Endometrial microvascular endothelial cells (primary cell): ENCODE data around the gene C19orf81. TPM values are rescaled to one million over a fixed set of nuclear protein-coding genes. Genes with fewer than 3 reads are reported as not detected.

ENCODE experiments used
- in situ Hi-C: cut with HindIII; loops from 2 replicates; pipeline ENCODE4 v1.10.0; 2017; ENCODE audit warnings: low sequenced_read_pairs, low pct_unique_long_range_greater_than_20kb; ENCODE audit errors: inconsistent ontology term
- total RNA-seq: library from RNA; depleted of rRNA; stranded (reverse); fragments of >200 nt; gene quantifications from one replicate; pipeline ENCODE4 v1.2.3, GENCODE V29; 2015; ENCODE audit errors: inconsistent ontology term

Gene C19orf81
- total RNA-seq, 1 donor from 2014 or later = 2.0 TPM

DNA sequence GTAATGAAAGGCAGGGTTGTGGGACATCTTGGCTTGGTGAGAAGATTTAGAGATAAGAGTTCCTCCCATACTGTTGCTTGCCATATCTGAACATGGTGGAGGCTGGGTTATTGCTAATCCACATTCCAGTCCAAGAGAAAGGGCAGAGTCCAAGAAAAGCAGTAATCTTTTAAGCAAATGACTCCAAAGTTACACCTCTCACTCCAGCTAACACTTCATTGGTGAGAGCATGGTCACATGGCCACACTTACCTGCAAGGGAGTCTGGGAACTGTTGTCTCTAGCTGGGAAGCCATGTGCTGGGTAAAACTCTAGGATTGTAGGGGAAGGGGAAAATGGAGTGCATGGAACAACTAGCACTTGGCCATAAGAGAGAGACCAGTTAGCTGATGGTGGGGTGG lies 5.6 kb downstream of the C19orf81 start:
- in situ Hi-C loops = no loop called here

DNA sequence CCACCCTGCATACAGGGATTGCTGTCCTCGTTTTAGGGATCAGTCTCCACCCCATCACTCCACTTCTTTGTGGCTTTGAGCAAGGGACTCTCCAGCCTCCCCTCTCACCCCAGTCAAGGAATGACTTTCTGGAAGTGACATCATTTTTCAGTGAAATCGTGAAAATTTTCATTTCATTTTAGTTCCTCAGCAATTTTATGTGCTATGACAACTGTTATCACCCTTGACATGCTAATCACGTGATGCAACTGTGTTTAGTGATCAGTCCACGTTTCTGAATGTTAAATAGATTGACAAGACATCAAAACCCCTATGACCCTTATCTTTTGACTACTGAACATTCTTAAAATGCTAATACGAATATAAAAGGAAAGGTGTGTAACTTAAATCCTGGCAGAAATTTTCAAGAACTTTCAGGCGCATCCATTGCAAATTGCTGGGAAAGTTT lies 8.0 kb downstream of the C19orf81 start:
- in situ Hi-C loops = no loop called here

DNA sequence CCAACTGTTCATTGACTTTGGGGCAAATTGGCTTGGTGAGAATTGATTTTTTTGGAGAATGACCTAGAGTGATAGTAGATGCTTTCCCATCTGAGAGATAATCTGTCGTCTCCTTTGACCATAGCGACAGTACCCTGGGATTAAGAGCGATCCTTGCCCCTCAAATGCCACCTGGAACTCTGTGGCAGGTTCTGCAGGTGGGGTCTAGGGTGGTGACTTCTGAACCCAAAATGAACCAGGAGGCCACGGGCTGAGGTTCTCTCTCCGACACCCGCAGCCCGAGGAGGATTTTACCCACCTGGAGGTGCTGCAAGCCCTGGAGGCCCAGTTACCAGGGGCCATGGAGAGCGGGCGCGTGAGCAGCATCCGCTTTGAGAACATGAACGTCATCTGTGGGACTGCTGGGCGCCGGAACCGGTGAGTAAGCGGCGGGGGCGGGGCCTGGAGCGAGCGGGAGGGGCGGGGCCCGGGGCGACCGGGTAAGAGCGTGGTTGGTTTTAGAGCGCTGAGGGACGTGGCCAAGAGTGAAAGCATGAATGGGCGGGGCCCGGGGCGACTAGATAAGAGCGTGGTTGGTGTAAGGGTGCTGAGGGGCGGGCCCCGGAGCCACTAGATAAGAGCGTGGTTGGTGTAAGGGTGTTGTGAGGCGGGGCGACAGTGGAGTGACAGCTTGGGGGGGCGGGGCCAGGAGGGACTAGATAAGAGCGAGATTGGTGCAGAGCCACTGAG lies 8.6 kb downstream of the C19orf81 start:
- in situ Hi-C loops = no loop called here

DNA sequence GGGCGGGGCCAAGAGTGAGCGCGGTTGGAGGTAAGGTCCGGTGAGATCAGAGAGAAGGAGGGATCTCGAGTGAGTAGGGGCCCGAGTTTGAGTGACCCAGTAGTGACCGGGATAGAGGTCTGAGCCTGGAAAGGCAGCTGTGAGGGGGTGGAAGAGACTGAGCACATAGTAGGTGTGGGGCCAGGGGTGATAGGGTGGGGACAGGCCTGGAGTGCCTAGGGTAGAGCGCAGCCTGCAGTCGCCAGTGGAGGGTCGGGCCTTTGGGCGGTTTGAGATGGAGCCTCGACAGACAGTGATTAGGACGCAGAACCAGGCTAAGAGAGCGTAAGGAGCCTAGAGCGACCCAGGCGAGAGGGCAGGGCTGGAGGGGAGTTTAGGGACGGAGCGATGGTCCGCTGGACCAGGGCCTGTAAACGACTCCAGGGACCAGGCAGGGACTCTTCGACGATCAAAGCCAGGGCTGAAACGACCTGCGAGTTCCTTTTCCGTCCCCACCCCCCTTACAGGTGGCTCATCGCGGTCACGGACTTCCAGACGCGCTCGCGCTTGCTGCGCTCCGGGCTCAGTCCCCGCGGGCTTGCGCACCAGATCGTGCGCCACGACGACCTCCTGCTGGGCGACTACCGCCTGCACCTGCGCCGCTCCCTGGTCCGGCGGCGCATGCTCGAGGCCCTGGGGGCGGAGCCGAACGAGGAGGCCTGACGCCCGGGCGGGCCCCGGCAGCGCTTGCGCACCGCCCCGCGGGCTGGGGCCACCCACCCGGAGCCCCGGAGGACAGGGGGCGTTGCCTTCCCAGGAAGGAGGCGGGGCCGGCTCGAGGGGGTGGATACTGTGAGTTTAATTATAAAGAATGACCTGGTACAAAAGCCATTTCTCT lies 9.4 kb downstream of the C19orf81 start:
- in situ Hi-C loops = no loop called here

DNA sequence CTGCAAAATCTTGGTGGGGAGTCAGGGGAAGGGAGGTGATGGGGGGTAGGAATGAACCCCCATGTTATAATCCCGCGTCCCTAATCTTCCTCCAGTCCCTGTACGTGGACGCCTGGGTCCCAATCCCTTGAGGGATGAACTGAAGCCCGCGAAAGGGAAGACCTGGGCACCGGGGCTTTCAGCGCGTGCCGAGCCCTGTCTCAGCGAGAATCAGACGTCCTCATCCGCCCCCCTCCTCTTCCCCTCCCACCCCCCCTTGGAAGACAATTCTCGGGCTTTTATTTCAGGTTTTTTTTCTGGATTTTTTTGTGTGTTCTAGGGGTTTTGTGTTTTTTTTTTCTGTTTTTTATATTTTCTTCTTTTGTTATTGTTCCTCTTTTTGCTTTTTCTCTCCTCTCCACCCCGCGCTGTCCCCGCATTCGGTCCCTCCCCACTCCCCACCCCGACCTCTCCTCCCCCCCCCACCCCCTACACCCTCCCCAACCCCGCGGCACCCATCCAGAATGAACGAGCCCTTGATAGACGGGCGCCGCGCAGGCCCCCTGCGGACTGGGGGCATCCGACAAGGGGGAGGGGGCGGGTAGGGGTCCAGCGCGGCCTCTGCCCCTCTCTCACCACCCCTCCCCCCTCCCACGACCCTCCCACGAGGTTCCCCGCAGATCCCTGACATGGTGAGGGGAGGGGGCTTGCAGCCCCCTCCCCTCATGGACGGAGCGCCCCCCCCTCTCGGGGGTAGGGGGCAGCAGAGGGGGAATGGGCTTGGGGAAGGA lies 10.3 kb downstream of the C19orf81 start:
- in situ Hi-C loops = no loop called here

DNA sequence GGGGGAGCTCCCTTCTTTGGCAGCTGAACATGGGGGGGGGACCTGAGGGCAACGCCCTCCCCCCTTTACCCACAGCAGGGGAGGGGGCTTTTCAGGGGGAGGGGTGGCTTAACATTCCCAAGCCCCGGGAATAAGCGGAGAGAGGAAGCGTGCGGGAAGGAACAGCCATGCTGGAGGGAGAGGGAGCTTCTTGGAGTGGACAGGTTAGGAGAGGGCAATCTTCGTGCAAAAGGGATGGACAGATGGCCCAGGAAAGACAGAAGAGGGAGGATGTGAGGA lies 10.8 kb downstream of the C19orf81 start:
- in situ Hi-C loops = no loop called here

DNA sequence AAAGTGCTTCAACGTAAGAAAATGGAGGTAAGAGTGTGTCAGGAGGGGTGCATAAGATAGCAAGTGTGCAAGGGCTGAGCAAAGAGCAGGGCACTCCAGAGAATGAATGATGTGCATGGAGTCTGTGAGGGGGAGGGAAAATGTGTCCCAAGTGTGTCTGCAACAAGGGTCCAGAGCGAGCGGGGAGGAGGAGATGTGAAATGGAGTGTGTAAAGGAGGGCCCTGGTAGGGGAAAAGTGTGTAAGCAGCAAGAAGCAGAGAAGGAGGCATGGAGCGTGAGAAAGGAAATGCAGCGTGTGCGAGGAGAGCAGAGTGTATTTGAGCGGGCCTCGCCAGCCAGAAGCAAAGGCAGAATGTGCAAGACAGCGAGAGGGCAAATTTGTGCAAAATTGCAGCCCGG lies 11.8 kb downstream of the C19orf81 start:
- in situ Hi-C loops = no loop called here

DNA sequence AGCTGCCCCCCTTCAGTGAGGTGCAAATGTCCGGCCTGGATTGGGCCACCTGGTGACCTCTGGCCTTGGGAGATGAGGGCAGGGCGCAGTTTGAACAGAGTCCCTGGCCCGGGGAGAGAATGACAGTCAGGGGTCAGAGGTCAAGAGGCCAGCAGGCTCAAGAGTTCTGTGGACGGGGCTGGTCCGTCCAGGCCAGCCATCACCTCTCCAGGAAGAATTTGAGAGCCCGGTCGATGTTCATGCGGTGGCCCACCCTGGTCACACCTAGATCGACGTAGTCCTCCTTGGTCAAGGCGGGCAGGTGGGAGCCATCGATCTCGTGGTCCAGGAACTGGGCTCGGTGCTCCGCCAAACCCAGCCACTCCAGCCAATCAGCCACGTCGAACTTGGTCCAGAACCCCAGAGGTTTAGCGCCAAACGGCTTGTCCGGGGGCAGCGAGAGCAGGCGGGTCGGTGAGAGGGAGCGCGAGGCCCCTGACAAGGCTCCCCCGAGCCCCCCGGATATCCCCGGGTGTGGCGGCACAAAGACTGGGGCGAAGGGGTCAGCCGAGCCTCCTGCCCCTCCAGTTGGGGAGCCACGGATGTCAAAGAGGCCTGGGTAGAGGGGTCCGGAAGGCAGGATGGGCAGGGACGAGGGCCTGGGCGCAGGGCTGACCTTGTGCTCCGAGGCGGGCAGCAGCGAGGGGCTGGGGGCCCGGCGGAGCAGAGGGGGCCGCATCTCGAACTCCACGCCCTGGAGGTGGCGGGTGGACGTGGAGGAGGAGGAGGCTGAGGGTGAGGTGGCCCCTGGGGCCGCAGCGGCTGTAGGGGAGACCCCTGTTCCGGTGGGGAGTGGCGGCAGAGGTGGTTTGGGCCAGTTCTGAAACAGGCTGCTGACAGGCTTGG lies 12.8 kb downstream of the C19orf81 start:
- in situ Hi-C loops = no loop called here

DNA sequence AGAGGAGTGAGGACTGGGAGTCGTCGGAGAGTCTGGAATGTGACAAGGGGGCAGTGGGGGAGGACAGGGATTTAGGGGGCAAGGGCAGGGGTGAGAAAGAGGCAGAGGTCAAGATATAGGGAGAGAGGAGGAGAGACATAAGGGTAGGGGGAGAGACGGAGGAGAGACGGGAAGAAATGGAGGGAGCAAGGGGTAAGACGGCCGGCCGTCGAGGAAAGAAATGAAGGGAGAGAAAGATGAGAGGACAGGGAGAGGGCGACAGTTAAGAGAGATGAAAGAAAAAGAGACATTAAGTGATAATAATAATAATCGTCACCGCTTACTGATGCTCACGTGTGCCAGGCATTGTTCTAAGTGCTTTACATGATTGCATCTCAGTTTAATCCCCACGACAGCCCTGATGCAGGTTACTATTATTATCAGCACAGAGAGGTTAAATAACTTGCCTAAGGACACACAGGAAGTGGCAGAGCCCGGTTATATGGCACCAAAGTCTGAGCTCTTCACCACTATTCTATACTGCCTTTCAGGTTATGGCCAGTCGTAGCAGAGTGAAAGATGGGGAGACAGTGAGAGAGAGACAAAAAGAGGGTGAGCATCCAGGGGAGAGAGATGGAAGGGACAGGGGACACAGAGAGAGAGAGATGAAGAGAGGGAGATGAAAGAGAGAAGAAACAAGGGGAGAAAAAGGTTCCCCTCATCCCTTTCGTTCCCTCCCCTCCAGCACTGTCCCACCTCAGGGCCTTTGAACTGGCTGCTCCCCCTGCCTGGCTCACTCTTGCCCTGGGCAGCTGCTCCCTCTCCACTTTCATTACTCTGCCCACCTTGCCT lies 13.6 kb downstream of the C19orf81 start:
- in situ Hi-C loops = no loop called here

DNA sequence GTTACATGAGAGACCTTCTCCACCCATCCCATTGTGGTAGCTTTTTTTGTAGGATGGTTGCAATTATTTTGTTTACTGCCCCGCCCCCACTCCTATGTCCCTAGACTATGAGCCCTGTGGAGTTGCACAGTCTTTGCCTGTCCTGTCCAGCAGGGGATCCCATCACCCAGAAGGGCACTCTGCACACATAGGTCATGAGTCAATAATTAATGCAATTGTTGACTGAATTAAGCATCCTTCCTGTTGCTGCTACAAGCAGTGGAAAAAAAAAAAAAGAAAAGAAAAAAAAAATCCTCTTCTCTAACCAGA lies 14.2 kb downstream of the C19orf81 start:
- in situ Hi-C loops = no loop called here

DNA sequence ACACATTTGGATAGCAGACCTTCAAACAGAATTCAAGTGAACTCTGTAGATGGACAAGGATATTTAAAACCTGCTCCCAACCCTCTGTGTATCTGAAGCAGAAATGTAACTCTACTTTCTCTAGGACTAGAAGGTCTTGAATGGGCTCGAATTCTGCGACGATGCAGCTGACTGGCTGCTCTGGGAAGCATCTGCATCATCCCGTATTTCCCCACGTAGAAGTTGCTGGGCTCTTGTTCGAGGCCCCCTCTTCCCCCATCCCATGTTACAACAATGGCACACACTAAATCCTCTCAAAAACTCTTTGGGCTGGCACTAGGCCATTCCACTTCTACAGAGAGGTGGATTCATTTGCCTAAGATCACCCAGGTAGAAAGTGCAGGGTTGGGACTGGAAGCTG lies 15.0 kb downstream of the C19orf81 start:
- in situ Hi-C loops = no loop called here

DNA sequence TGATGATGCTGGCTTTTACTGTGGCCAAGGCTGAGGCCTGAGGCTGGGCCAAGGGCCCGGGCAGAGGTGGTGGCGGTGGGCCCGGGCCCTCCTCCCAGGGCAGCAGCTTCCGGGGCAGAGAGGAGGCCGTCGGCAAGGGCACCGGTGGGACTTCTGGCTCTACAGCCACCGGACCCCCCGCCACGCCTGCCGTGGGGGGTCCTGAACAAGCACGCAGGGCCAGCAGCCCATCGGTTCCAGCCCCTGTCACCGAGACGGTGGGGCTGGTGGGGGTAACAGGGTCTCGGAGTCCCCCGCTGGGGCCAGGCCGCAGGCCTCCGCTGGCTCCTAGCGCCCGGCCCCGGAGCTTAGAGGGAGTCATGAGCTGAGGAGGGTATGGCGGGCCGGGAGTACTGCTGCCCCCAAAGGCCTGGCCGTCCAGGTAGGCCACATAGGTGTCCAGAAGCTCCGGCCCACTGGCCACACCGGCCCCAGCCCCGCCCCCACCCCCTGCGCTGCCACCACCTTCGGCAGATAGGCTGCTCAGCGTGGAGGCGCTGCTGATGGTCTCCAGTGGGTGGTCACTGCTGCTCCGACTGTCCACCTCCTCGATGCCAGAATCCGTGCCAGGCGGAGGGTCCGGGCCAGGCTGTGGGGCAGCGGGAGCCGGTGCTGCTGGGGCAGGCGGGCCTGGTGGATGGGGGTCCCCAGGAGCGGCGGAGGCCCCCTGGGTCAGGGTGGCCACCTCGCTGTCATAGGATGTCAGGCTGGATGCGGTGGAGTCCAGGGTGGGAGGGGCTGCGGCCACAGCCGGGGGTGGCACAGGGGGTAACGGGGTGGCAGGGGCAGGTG lies 17.3 kb downstream of the C19orf81 start:
- in situ Hi-C loops = no loop called here

DNA sequence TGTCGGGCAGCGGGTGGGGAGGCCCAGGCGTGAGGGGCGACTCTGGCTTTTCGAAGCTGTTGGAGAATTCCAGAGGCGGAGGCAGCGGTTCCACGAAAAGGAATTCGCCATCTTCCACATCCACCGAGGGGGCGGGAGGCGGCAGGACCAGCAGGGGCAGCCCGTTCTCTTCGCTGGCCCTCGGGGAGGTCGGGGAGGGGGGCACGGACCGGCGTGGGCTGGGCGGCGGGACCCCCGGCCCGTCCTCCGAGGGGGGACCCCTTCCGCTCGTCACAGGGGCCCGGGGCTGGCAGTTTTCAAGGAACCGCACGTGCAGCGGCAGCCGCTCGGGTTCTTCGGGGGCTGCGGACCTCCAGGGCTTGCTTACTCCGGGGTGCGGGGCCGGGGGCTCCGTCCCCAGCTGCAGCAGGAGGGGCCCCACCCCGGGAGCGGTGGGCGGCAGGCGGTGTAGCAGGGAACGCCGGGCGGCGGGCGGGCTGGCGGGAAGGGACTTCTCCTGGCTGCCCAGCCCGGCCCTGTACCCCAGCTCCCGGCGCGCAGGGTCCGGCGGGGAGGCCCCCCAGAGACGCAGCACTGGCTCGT lies 18.0 kb downstream of the C19orf81 start:
- in situ Hi-C loops = no loop called here

DNA sequence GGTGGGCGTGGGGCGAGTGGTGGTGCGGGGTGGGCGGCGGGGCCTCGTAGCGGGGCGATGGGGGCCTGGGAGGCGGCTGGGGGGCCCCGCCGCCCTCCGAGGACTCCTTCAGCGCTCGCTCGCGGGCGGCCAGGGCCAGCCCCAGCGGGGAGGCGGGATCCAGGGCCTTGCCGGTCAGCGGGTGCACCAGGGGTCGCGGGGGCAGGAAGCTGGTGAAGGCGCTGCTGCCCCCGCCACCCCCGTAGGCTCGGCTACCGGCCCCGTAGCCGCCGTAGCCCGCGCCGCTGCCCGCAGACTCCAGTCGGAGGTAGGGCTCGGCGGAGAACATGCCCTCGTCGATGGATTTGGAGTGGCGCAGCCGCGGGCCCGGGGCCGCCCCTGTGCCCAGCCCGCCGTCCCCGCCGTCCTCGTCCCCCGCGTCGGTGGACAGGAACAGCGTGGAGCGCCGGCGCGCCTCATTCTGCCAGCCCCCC lies 18.6 kb downstream of the C19orf81 start:
- in situ Hi-C loops = no loop called here

DNA sequence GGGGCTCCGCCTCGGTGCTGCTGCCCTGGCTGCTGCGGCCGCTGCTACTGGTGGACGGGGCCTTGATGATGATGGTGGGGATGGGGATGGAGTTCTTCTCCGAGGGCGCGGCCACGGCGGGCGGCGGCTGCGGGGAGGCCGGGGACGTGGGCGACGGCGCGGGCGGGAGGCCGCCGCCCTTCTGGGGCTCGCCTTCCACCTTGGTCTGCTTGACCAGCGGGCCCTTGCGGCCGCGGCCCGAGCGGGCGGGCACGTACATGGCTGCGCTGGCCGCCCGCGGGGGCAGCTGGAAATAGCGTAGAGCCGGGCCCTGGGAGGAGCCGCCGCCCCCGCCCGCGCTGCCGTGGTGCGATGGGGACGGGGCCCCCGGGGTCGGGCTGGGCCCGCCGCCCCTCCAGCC lies 19.2 kb downstream of the C19orf81 start:
- in situ Hi-C loops = no loop called here

DNA sequence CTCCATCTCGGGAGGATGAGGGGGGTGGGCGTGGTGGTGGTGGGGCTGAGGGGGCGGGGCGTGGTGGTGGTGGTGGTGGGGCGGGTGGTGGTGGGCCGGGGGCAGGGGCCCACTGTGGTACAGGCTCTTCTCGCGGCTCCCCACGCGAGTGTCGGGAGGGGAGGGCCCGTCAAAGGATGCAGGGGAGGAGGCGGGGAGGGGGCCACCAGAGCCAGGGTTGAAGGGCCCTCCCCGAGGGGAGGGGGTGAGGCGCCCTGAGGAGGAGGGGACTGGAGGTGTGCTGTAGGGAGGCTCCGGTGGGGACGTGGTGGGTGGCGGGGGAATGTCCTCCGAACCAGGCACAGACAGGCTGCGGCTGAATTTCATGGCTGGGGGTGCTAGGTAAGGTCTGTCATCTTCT lies 19.6 kb downstream of the C19orf81 start:
- in situ Hi-C loops = no loop called here
